OCI-LY7 (cell line): ENCODE measurements around the gene ORC4.

ENCODE experiments used
- CTCF ChIP-seq: fragments of 200-600 bp; sonication (generic); conservative IDR thresholded peaks from 2 replicates; pipeline ENCODE4 v1.5.1; 2014; ENCODE audit warnings: mild to moderate bottlenecking, antibody characterized with exemption, low read length, moderate library complexity, mixed read lengths
- EZH2phosphoT487 ChIP-seq: fragments of 200-600 bp; sonication (generic); IDR thresholded peaks from 2 replicates; pipeline ENCODE4 v1.6.1; 2018; ENCODE audit warnings: low read depth, borderline replicate concordance, mild to moderate bottlenecking, mixed run types, antibody characterized with exemption, low read length, moderate library complexity, mixed read lengths

GRCh38 chr2:147968571-147968970, 52.0 kb downstream of the ORC4 start:
- TF ChIP-seq CTCF (no peak), EZH2phosphoT487 (no peak)
